NCI-H128 (cell line): ENCODE results near the gene GABRA4.

Experiments
- DNase-seq: peaks from one replicate; lab custom pipeline; 2025; ENCODE audit not compliant: unreplicated experiment; lab: John Stamatoyannopoulos, UW

The GABRA4 gene

GRCh38 chr4:46931981-46932380, 61.4 kb downstream of the GABRA4 start:
- DNase-seq = no peak

GRCh38 chr4:46930891-46931290, 62.5 kb downstream of the GABRA4 start:
- DNase-seq = no peak

GRCh38 chr4:46927201-46927600, 66.2 kb downstream of the GABRA4 start:
- DNase-seq = no peak

DNA sequence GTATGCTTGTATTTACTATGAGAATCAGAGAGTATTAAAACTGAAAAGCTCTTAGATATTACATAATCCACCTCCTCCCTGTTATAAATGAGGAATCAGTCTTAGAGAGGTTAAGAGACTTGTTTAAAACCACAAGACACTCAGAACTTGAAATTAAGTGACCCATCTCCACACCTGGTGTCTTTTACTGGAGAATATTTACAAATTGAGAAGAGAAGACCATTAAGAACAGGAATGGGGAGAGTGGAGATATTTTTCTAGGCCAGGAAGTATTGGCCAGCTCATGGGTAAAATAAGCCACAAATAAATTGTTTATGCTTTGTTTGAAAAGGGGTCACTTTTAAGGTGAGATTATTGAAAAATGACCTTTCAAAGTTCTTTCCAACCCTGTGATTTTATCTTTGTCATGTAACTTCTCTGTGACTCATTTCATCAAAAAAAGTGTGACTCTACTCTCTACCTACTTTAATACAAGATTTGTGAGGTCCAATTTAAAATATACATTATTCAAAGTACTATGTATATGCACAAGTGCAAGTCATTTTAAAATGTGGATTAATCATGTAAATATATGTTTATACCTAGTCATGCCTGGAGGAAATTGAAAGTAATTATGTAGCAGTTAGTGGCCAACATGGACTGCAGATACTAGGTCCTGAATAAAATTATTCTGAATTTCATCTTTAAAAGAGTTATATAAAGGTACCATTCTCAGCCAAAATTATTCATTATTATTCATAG, 68.4 kb downstream of the GABRA4 start:
- DNase-seq = no peak

GRCh38 chr4:46922205-46922604, 71.2 kb downstream of the GABRA4 start:
- DNase-seq = no peak

DNA sequence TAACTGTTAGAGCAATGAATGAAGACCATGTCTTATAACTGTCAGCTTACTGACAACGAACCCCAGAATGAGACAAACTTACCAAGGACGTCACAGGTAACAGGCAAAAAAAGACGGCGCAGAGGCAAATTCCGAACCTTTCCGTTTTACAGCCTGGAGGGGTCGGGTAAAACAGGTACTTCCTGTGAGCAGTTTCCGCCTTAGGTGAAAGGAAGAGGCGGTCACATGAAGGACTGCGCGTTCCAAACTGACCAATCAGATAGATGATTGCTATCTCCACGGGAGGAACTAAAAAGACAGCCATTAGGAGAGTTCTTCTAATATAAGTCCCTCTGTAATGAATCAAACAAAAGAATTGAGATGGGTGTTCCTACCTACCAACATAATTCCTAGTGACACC, 84.3 kb downstream of the GABRA4 start, which contains the start of gene COX7B2:
COX7B2 (minus strand) TSS at position 168 of the 400 bp plus-strand sequence. CDS start 174,053 bp downstream, outside the sequence.
- no peak for DNase-seq

GRCh38 chr4:46908148-46908547, 85.2 kb downstream of the GABRA4 start:
- no peak for DNase-seq

GRCh38 chr4:46900082-46900481, 93.3 kb downstream of the GABRA4 start:
- DNase-seq = no peak

DNA sequence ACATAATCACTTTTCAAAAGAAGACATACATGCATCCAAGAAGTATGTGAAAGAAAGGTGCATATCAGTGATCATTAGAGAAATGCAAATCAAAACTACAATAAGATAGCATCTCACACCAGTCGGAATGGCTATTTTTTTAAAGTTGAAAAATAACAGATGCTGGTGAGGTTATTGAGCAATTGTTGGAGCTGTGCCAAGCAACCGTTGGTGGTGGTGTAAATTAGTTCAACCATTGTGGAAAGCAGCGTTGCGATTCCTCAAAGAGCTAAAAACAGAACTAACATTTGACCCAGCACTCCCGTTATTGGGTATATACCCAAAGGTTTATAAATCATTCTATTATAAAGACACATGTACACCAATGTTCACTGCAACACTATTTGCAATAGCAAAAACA, 98.6 kb downstream of the GABRA4 start:
- no peak for DNase-seq

GRCh38 chr4:46890056-46890455, 103.3 kb downstream of the GABRA4 start:
- DNase-seq = no peak

DNA sequence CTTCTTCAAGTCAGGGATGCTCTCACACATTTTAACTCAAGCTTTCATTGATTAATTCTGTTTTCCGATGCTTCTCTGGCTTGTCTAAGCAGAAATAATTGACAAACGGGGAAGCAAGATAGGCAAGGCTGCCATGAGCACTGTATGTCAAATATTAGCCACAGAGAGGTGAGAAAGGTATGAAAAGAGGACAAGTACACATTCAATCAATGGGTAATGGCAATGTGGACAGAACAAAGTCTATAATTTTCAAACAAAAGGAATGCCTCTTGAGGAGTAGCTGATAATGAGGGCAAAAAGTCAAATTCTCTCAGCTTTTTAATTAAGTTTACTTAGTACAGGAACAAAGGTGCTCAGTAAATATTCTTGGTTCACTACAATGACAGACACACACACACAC, 104.0 kb downstream of the GABRA4 start:
- no peak for DNase-seq

- DNase-seq = no peak
These were observed 106.7 kb downstream of the GABRA4 start for GRCh38 chr4:46886711-46887110.

- no peak for DNase-seq
These were observed 114.7 kb downstream of the GABRA4 start for GRCh38 chr4:46878641-46879040.

DNA sequence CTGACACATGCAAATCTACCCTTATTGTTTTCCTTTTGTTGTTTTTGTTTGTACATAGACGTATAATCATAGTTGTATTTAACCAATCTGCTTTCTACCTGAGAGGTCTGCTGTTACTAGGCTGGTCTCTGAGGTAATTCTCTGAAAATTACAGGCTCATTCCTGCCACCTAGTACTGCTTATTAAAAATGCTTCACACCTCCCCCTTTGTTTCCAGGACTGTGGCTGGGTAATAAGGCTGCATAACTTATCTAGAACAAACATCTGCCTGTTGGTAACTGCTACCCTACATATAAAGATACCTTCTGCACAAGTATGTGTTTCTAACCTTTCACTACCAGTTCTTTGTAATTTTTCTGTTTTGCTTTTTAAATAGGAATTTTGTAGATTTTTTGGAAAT, 118.6 kb downstream of the GABRA4 start:
- DNase-seq = no peak

- DNase-seq = no peak
These were observed 123.0 kb downstream of the GABRA4 start for GRCh38 chr4:46870411-46870810.
